AG09319 (cell line): Measurements from ENCODE around the gene PCDHB4.
A peak's percentile ranks its signal among the peaks of the same experiment; 100 is the strongest.
"Not testable (repeated sequence)": the region's sequence is repeated elsewhere in the genome, so short reads cannot be mapped to it uniquely, and the experiment has no call there.

ENCODE experiments used
- DNase-seq: peaks from one replicate; pipeline ENCODE4 v3.0.0-alpha.2; 2010; ENCODE audit warnings: low read depth; ENCODE audit errors: extremely low read depth
- TF ChIP-seq, protein P1 (sequence below): IDR thresholded peaks from 2 replicates; pipeline ENCODE4 v1.5.1; 2011; ENCODE audit warnings: low read depth, mild to moderate bottlenecking, inconsistent platforms, low read length, moderate library complexity

The PCDHB4 gene

DNA sequence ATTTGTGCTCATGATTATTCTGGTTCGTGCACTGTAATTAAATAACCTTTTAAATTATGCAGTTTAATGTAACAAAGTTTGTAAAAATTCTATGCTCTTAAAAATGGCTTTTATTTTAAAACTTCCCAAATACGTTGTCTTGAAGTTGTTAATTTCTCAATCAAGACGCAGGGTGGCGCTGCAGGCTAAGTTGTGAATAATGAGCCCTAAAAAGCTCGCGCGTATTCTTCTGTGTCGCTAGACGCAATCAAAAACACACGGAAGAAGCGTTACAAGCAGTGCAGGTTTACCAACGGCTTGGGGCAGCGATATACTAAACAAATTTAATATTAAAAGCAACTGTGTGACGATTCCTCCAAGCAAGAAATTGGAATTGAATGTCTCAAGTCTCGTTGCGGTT, at the start of gene PCDHB4:
TSS of gene PCDHB4 (plus strand) at position 256 of the 400 bp plus-strand sequence. CDS start 181 bp downstream, outside the sequence.
- no peak for DNase-seq
- TF ChIP-seq, protein P1, sequence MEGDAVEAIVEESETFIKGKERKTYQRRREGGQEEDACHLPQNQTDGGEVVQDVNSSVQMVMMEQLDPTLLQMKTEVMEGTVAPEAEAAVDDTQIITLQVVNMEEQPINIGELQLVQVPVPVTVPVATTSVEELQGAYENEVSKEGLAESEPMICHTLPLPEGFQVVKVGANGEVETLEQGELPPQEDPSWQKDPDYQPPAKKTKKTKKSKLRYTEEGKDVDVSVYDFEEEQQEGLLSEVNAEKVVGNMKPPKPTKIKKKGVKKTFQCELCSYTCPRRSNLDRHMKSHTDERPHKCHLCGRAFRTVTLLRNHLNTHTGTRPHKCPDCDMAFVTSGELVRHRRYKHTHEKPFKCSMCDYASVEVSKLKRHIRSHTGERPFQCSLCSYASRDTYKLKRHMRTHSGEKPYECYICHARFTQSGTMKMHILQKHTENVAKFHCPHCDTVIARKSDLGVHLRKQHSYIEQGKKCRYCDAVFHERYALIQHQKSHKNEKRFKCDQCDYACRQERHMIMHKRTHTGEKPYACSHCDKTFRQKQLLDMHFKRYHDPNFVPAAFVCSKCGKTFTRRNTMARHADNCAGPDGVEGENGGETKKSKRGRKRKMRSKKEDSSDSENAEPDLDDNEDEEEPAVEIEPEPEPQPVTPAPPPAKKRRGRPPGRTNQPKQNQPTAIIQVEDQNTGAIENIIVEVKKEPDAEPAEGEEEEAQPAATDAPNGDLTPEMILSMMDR: no peak

DNA sequence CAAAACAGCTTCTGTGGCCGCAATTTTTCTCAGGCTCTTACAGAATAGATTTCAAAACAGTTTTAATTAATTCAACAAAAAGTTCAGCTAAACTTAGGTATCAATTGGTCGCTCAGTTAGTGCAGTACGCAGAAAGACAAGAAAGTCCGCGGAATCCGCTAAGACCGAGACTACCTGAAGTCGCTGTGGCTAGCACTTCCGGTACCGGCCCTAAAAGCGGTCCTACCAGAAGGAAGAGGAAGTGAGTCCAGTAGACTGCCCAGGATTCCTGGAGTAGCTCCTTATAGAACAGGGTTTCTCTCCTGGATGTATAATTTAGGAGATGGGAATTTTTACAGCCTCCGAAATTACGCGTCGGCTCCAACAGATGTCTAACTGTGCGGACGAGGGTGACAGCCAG, 43.8 kb upstream of the PCDHB4 start:
- DNase-seq: no peak
- TF ChIP-seq, protein P1: no peak

DNA sequence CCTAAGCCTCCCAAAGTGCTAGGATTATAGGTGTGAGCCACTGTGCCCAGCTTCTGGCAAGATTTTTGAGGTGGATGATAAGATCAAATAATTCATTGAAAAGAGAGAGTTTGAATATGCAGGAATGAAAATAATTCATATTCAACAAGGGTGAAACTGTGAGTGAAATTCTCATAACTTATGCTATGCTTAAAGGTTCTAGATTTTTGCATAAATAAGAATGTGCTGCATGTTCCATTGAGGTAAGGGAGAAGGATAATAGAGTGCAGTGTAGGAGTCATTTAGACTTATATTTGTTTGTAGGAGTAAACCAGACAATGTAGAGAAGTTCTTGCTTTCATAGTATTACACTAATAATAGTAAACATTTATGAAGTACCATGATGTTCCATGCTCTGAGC, 39.4 kb upstream of the PCDHB4 start:
- TF ChIP-seq, protein P1: no peak
- no peak for DNase-seq

DNA sequence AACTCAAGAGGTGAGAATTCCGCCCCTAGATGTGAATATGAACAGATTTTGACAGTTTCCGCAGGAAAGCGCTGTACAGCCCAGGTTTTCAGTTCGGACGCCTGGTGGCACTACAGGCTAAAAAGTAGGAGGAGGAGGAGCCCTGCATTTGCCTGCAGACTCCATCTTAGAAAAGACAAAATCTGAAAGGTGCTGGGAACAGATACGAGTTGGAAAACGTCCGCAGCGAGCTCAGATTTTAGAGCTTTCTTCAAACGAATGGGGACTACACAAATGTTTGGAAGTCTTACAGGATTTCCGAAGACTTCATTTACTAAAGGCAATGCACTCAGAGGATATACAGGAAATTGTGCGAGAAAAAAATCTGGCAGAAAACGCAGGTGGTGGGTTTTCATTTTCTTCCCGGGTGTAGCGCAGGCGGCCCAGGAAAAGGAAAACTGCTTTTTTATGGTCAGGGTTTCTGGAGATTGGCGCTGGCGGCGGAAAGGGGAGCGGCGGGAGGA, 37.1 kb upstream of the PCDHB4 start:
- TF ChIP-seq, protein P1: peak; percentile 26
- no peak for DNase-seq

DNA sequence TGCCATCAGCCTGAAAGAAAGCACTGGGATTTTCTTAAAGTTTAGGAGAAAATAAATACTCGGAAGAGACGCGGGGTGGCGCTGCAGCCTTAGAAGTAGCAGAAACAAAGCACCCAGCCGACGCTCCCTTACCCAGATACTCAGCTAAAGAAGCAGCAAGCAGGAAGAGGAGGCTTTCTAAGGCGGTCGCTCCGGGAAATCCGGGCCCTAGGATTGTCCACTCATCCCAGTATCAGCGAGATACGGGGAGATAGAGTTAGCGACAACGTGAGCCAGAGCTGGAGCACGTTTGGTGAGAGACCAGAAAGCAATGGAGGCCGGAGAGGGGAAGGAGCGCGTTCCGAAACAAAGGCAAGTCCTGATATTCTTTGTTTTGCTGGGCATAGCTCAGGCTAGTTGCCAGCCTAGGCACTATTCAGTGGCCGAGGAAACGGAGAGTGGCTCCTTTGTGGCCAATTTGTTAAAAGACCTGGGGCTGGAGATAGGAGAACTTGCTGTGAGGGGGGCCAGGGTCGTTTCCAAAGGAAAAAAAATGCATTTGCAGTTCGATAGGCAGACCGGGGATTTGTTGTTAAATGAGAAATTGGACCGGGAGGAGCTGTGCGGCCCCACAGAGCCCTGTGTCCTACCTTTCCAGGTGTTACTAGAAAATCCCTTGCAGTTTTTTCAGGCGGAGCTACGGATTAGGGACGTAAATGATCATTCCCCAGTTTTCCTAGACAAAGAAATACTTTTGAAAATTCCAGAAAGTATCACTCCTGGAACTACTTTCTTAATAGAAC, 26.9 kb upstream of the PCDHB4 start, which contains the start of gene PCDHB2:
TSS of gene PCDHB2 (plus strand) at position 135 of the 782 bp plus-strand sequence. CDS start at position 311, 176 bp downstream.
- DNase-seq: peak; percentile 12

DNA sequence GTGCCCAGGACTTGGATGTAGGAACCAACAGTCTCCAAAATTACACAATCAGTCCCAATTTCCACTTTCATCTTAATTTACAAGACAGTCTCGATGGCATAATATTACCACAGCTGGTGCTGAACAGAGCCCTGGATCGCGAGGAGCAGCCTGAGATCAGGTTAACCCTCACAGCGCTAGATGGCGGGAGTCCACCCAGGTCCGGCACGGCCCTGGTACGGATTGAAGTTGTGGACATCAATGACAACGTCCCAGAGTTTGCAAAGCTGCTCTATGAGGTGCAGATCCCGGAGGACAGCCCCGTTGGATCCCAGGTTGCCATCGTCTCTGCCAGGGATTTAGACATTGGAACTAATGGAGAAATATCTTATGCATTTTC, 26.4 kb upstream of the PCDHB4 start:
- no peak for DNase-seq
- TF ChIP-seq, protein P1: no peak

More for the DNA sequence above, 26.9 kb upstream of the PCDHB4 start, which contains the start of gene PCDHB2:
- TF ChIP-seq, protein P1: no peak; the same call in none of the 2 replicates

DNA sequence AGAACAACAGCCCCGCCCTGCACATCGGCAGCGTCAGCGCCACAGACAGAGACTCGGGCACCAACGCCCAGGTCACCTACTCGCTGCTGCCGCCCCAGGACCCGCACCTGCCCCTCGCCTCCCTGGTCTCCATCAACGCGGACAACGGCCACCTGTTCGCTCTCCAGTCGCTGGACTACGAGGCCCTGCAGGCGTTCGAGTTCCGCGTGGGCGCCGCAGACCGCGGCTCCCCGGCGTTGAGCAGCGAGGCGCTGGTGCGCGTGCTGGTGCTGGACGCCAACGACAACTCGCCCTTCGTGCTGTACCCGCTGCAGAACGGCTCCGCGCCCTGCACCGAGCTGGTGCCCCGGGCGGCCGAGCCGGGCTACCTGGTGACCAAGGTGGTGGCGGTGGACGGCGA, 25.4 kb upstream of the PCDHB4 start:
- not testable (repeated sequence) for DNase-seq

DNA sequence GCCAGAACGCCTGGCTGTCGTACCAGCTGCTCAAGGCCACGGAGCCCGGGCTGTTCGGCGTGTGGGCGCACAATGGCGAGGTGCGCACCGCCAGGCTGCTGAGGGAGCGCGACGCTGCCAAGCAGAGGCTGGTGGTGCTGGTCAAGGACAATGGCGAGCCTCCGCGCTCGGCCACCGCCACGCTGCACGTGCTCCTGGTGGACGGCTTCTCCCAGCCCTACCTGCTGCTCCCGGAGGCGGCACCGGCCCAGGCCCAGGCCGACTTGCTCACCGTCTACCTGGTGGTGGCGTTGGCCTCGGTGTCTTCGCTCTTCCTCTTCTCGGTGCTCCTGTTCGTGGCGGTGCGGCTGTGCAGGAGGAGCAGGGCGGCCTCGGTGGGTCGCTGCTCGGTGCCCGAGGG, 25.0 kb upstream of the PCDHB4 start:
- not testable (repeated sequence) for DNase-seq
